ENCODE data around the gene FSHR.

The FSHR gene

GRCh38 chr2:49165662-49166061, 11.3 kb upstream of the FSHR start:
- Histone ChIP-seq H3K27me3 (ENCODE audit: control insufficient read depth, insufficient read depth, low read length) (no peaks in the 10 kb centered on the region), H3K4me1 (ENCODE audit: control insufficient read depth, insufficient read depth, low read length) (peaks cover 2% of the 10 kb centered on the region; the same call in 1 of the 2 replicates), H3K4me3 (ENCODE audit: low read length) (no peak overlapping the region), H3K36me3 (ENCODE audit: control insufficient read depth, insufficient read depth, low read length) (no peaks in the 10 kb centered on the region), H3K27ac (ENCODE audit: low read length) (no peak overlapping the region), H3K9me3 (ENCODE audit: control insufficient read depth, insufficient read depth, low read length) (no peaks in the 10 kb centered on the region)
- no peak for DNase-seq (ENCODE audit: low read depth, low spot score)
- no CpG with 5 or more reads among the region's 3 CpGs for WGBS (ENCODE audit: insufficient coverage, insufficient read length)

- Histone ChIP-seq H3K4me1 (ENCODE audit: control insufficient read depth, insufficient read depth, low read length) (peaks cover 2% of the 10 kb centered on the region; the same call in 1 of the 2 replicates), H3K36me3 (ENCODE audit: control insufficient read depth, insufficient read depth, low read length) (no peaks in the 10 kb centered on the region), H3K27me3 (ENCODE audit: control insufficient read depth, insufficient read depth, low read length) (no peaks in the 10 kb centered on the region), H3K4me3 (ENCODE audit: low read length) (no peak overlapping the region), H3K9me3 (ENCODE audit: control insufficient read depth, insufficient read depth, low read length) (no peaks in the 10 kb centered on the region), H3K27ac (ENCODE audit: low read length) (no peak overlapping the region)
- DNase-seq (ENCODE audit: low read depth, low spot score) = no peak
- WGBS (ENCODE audit: insufficient coverage, insufficient read length) = no CpG with 5 or more reads among the region's 1 CpG
These were observed 10.4 kb upstream of the FSHR start for GRCh38 chr2:49164729-49165128.

- WGBS (ENCODE audit: insufficient coverage, insufficient read length) = no CpG with 5 or more reads among the region's 1 CpG
- H3K9me3 ChIP-seq (ENCODE audit: control insufficient read depth, insufficient read depth, low read length) = no peaks in the 10 kb centered on the region
- H3K36me3 ChIP-seq (ENCODE audit: control insufficient read depth, insufficient read depth, low read length) = no peaks in the 10 kb centered on the region
- H3K27ac ChIP-seq (ENCODE audit: low read length) = no peak overlapping the region
- no peaks in the 10 kb centered on the region for H3K27me3 ChIP-seq (ENCODE audit: control insufficient read depth, insufficient read depth, low read length)
- H3K4me3 ChIP-seq (ENCODE audit: low read length) = no peak overlapping the region
- H3K4me1 ChIP-seq (ENCODE audit: control insufficient read depth, insufficient read depth, low read length) = peaks cover 2% of the 10 kb centered on the region; the same call in 1 of the 2 replicates
- DNase-seq (ENCODE audit: low read depth, low spot score) = no peak
These were observed 7.8 kb upstream of the FSHR start for GRCh38 chr2:49162151-49162550.

GRCh38 chr2:49154891-49155290, 576 bp upstream of the FSHR start:
- Histone ChIP-seq H3K9me3 (ENCODE audit: control insufficient read depth, insufficient read depth, low read length) (no peaks in the 10 kb centered on the region), H3K27ac (ENCODE audit: low read length) (no peak overlapping the region), H3K4me1 (ENCODE audit: control insufficient read depth, insufficient read depth, low read length) (peaks cover 3% of the 10 kb centered on the region; the same call in 1 of the 2 replicates), H3K4me3 (ENCODE audit: low read length) (no peak overlapping the region), H3K36me3 (ENCODE audit: control insufficient read depth, insufficient read depth, low read length) (no peaks in the 10 kb centered on the region), H3K27me3 (ENCODE audit: control insufficient read depth, insufficient read depth, low read length) (no peaks in the 10 kb centered on the region)
- no peak for DNase-seq (ENCODE audit: low read depth, low spot score)
- no CpG with 5 or more reads among the region's 7 CpGs for WGBS (ENCODE audit: insufficient coverage, insufficient read length)

- no peak overlapping the region for H3K4me3 ChIP-seq (ENCODE audit: low read length)
- WGBS (ENCODE audit: insufficient coverage, insufficient read length) = no CpG with 5 or more reads among the region's 2 CpGs
- H3K27ac ChIP-seq (ENCODE audit: low read length) = no peak overlapping the region
- no peaks in the 10 kb centered on the region for H3K36me3 ChIP-seq (ENCODE audit: control insufficient read depth, insufficient read depth, low read length)
- no peaks in the 10 kb centered on the region for H3K27me3 ChIP-seq (ENCODE audit: control insufficient read depth, insufficient read depth, low read length)
- DNase-seq (ENCODE audit: low read depth, low spot score) = no peak
- peaks cover 3% of the 10 kb centered on the region; the same call in 1 of the 2 replicates for H3K4me1 ChIP-seq (ENCODE audit: control insufficient read depth, insufficient read depth, low read length)
- no peaks in the 10 kb centered on the region for H3K9me3 ChIP-seq (ENCODE audit: control insufficient read depth, insufficient read depth, low read length)
These were observed 1.1 kb downstream of the FSHR start for GRCh38 chr2:49153252-49153651.

GRCh38 chr2:49152824-49153223, 1.5 kb downstream of the FSHR start:
- no peaks in the 10 kb centered on the region for H3K9me3 ChIP-seq (ENCODE audit: control insufficient read depth, insufficient read depth, low read length)
- H3K27ac ChIP-seq (ENCODE audit: low read length) = no peak overlapping the region
- H3K4me1 ChIP-seq (ENCODE audit: control insufficient read depth, insufficient read depth, low read length) = peaks cover 3% of the 10 kb centered on the region; the same call in 1 of the 2 replicates
- H3K36me3 ChIP-seq (ENCODE audit: control insufficient read depth, insufficient read depth, low read length) = no peaks in the 10 kb centered on the region
- DNase-seq (ENCODE audit: low read depth, low spot score) = no peak
- H3K27me3 ChIP-seq (ENCODE audit: control insufficient read depth, insufficient read depth, low read length) = no peaks in the 10 kb centered on the region
- H3K4me3 ChIP-seq (ENCODE audit: low read length) = no peak overlapping the region

GRCh38 chr2:49146401-49146800, 7.9 kb downstream of the FSHR start:
- Histone ChIP-seq H3K27ac (ENCODE audit: low read length) (no peak overlapping the region), H3K27me3 (ENCODE audit: control insufficient read depth, insufficient read depth, low read length) (no peaks in the 10 kb centered on the region), H3K4me3 (ENCODE audit: low read length) (no peak overlapping the region), H3K9me3 (ENCODE audit: control insufficient read depth, insufficient read depth, low read length) (no peaks in the 10 kb centered on the region), H3K36me3 (ENCODE audit: control insufficient read depth, insufficient read depth, low read length) (no peaks in the 10 kb centered on the region), H3K4me1 (ENCODE audit: control insufficient read depth, insufficient read depth, low read length) (no peaks in the 10 kb centered on the region)
- WGBS (ENCODE audit: insufficient coverage, insufficient read length) = no CpG with 5 or more reads among the region's 3 CpGs
- no peak for DNase-seq (ENCODE audit: low read depth, low spot score)

GRCh38 chr2:49131801-49132200, 22.5 kb downstream of the FSHR start:
- no peaks in the 10 kb centered on the region for H3K36me3 ChIP-seq (ENCODE audit: control insufficient read depth, insufficient read depth, low read length)
- WGBS (ENCODE audit: insufficient coverage, insufficient read length) = no CpG with 5 or more reads among the region's 1 CpG
- no peak for DNase-seq (ENCODE audit: low read depth, low spot score)
- no peak overlapping the region for H3K4me3 ChIP-seq (ENCODE audit: low read length)
- no peak overlapping the region for H3K27ac ChIP-seq (ENCODE audit: low read length)
- H3K27me3 ChIP-seq (ENCODE audit: control insufficient read depth, insufficient read depth, low read length) = no peaks in the 10 kb centered on the region
- H3K4me1 ChIP-seq (ENCODE audit: control insufficient read depth, insufficient read depth, low read length) = no peaks in the 10 kb centered on the region
- H3K9me3 ChIP-seq (ENCODE audit: control insufficient read depth, insufficient read depth, low read length) = no peaks in the 10 kb centered on the region

- Histone ChIP-seq H3K4me1 (ENCODE audit: control insufficient read depth, insufficient read depth, low read length) (no peaks in the 10 kb centered on the region), H3K27me3 (ENCODE audit: control insufficient read depth, insufficient read depth, low read length) (no peaks in the 10 kb centered on the region), H3K9me3 (ENCODE audit: control insufficient read depth, insufficient read depth, low read length) (no peaks in the 10 kb centered on the region), H3K36me3 (ENCODE audit: control insufficient read depth, insufficient read depth, low read length) (no peaks in the 10 kb centered on the region), H3K4me3 (ENCODE audit: low read length) (no peak overlapping the region), H3K27ac (ENCODE audit: low read length) (no peak overlapping the region)
- DNase-seq (ENCODE audit: low read depth, low spot score) = no peak
- WGBS (ENCODE audit: insufficient coverage, insufficient read length) = no CpG with 5 or more reads among the region's 1 CpG
These were observed 25.3 kb downstream of the FSHR start for GRCh38 chr2:49129034-49129433.

- Histone ChIP-seq H3K9me3 (ENCODE audit: control insufficient read depth, insufficient read depth, low read length) (no peaks in the 10 kb centered on the region; the same call in 1 of the 2 replicates), H3K27me3 (ENCODE audit: control insufficient read depth, insufficient read depth, low read length) (no peaks in the 10 kb centered on the region), H3K4me1 (ENCODE audit: control insufficient read depth, insufficient read depth, low read length) (no peaks in the 10 kb centered on the region), H3K4me3 (ENCODE audit: low read length) (no peak overlapping the region), H3K27ac (ENCODE audit: low read length) (no peak overlapping the region), H3K36me3 (ENCODE audit: control insufficient read depth, insufficient read depth, low read length) (no peaks in the 10 kb centered on the region)
- no CpG with 5 or more reads among the region's 1 CpG for WGBS (ENCODE audit: insufficient coverage, insufficient read length)
- DNase-seq (ENCODE audit: low read depth, low spot score) = no peak
These were observed 30.7 kb downstream of the FSHR start for GRCh38 chr2:49123600-49123999.

GRCh38 chr2:49122107-49122506, 32.2 kb downstream of the FSHR start:
- no CpG with 5 or more reads among the region's 4 CpGs for WGBS (ENCODE audit: insufficient coverage, insufficient read length)
- no peaks in the 10 kb centered on the region for H3K27me3 ChIP-seq (ENCODE audit: control insufficient read depth, insufficient read depth, low read length)
- no peaks in the 10 kb centered on the region; the same call in 1 of the 2 replicates for H3K9me3 ChIP-seq (ENCODE audit: control insufficient read depth, insufficient read depth, low read length)
- H3K36me3 ChIP-seq (ENCODE audit: control insufficient read depth, insufficient read depth, low read length) = no peaks in the 10 kb centered on the region
- no peak overlapping the region for H3K27ac ChIP-seq (ENCODE audit: low read length)
- H3K4me1 ChIP-seq (ENCODE audit: control insufficient read depth, insufficient read depth, low read length) = no peaks in the 10 kb centered on the region; the same call in 1 of the 2 replicates
- no peak overlapping the region for H3K4me3 ChIP-seq (ENCODE audit: low read length)
- no peak for DNase-seq (ENCODE audit: low read depth, low spot score)

Measured in iPS DF 6.9 (cell line).